Activated T-cell treated with anti-CD3 and anti-CD28 coated beads, Interleukin-2, amount 50 U/mL, for 72 hours (primary cell): ENCODE results near the gene APCDD1. TPM values are rescaled to one million over a fixed set of nuclear protein-coding genes. Genes with fewer than 3 reads are reported as not detected.
A peak's percentile ranks its signal among the peaks of the same experiment; 100 is the strongest.

Experiments
- ATAC-seq, 2 donors: fragments of 150-1000 bp; cut with Tn5 transposase; replicated peaks in 1 of 2; 2 replicates each; pipeline ENCODE4 v1.10.0; 2021; ENCODE audit warnings: moderate library complexity in 2 of 2, mild to moderate bottlenecking in 1 of 2
- DNase-seq, 2 donors: peaks; one replicate each; pipeline ENCODE4 v3.0.0; 2021 to 2022; ENCODE audit warnings: mixed read lengths in 1 of 2
- H3K27ac Mint-ChIP-seq: one replicate; pipeline ENCODE4 v1.8.0; 2022; ENCODE audit warnings: mild to moderate bottlenecking, moderate library complexity, mixed read lengths
- H3K27me3 Mint-ChIP-seq: one replicate; pipeline ENCODE4 v1.8.0; 2022; ENCODE audit warnings: low read depth, mixed read lengths
- H3K36me3 Mint-ChIP-seq, 2 donors: one replicate each; pipeline ENCODE4 v1.8.0; 2022; ENCODE audit warnings: mixed read lengths in 2 of 2, mild to moderate bottlenecking in 1 of 2; ENCODE audit not compliant: insufficient read depth in 2 of 2
- H3K4me1 Mint-ChIP-seq: one replicate; pipeline ENCODE4 v1.8.0; 2022; ENCODE audit warnings: low read depth, mixed read lengths
- H3K4me3 Mint-ChIP-seq, 2 donors: one replicate each; pipeline ENCODE4 v1.8.0; 2022; ENCODE audit warnings: mild to moderate bottlenecking in 2 of 2, mixed read lengths in 2 of 2, moderate library complexity in 2 of 2
- H3K9me3 Mint-ChIP-seq, 2 donors: one replicate each; pipeline ENCODE4 v1.8.0; 2022; ENCODE audit warnings: mixed read lengths in 2 of 2
- total RNA-seq, 2 donors: library from RNA; stranded (reverse); gene quantifications; one replicate each; pipeline ENCODE4 v1.2.3, GENCODE V29; 2022

APCDD1 gene
- total RNA-seq, result not detected

DNA sequence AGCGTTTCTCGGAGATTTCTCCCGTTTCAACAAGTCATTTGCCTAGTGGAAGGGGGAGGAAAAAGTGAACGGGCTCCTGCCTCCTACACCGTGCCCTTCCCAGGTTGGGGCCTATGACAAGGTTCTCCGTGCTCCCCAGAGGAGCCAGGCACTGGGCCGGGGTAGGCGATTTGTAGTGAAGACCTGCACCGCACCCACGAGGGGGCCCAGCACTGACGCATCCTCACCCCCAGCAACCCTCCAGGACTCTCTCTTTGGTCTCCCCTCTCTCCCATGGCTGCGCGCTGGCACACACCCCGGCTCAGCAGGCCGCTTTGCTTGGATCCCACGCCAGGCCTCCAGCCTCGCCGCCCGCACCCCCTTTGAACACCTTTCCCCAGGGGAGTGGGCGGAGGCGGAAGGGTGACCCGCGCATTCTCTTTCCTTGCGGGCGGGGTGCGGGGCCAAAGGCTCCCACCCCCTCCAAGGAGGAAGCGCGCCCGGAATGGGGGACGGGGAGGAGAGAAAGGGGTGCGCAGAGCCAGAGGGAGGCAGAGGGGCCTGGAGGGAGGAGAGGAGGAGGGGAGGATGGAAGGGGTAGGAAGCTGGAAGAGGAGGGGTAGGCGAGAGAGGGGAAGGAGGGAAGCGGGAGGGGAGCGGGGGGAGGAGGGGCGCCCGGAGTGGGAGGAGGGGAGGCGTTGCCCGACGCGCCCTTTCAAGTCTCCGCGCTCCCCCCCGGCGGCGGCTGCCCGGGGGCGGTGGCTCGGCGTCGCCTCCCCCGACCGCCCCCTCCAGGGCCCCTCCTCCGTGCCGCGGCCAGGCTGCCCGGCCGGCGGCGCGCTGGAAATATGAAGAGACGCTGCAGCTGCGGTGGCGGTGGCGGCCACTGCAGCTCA is at the start of gene APCDD1:
Gene APCDD1, plus strand, starts transcription at position 830 of the 875 bp plus-strand sequence. CDS start 347 bp downstream, outside the sequence.
- H3K4me1 Mint-ChIP-seq, result peaks cover 6% of the 10 kb centered on the region
- ATAC-seq (peak in 1 of 2 donors; percentile 24), DNase-seq (no peak)
- H3K4me3 Mint-ChIP-seq, result peak within 1 kb of the TSS; percentile 58 to 72
- no peaks in the 10 kb centered on the region for H3K36me3 Mint-ChIP-seq
- H3K27ac Mint-ChIP-seq, result no peak within 1 kb of the TSS
- no peaks in the 10 kb centered on the region for H3K9me3 Mint-ChIP-seq
- H3K27me3 Mint-ChIP-seq, result peaks cover 55% of the 10 kb centered on the region

DNA sequence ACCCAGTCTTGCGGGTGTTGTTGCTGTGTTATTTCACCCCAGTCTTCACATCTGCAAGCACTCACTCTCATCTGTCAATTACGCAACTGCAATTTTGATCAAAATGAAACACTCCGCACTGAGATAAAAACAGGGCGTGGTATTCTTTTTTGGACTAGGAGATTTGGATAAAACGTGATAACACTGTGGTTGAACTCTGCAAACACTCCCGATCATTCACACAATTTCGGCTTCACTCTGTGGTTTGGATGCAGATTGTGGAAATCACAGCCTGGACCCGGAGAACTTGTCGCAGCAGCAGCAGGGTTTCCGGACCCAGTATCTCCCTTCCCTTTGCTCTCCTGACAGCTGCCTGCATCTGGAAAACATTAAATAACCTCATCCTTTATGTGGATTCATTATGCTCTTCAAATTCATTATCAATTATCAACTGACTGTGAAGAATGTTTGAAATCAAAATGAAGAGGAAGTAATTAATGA is 49.4 kb upstream of the APCDD1 start:
- ATAC-seq, result no peak
- Mint-ChIP-seq H3K27me3 (peaks cover 24% of the 10 kb centered on the region), H3K36me3 (no peaks in the 10 kb centered on the region)

GRCh38 chr18:10405816-10406663 is 48.4 kb upstream of the APCDD1 start:
- Mint-ChIP-seq H3K36me3 (no peaks in the 10 kb centered on the region), H3K4me3 (no peak overlapping the region), H3K27ac (no peak overlapping the region), H3K9me3 (no peaks in the 10 kb centered on the region), H3K4me1 (no peaks in the 10 kb centered on the region), H3K27me3 (peaks cover 15% of the 10 kb centered on the region)
- DNase-seq (no peak), ATAC-seq (no peak)

More for the DNA sequence above, 49.4 kb upstream of the APCDD1 start:
- Mint-ChIP-seq H3K4me3 (no peak overlapping the region), H3K4me1 (no peaks in the 10 kb centered on the region), H3K9me3 (no peaks in the 10 kb centered on the region), H3K27ac (no peak overlapping the region)
- no peak for DNase-seq

DNA sequence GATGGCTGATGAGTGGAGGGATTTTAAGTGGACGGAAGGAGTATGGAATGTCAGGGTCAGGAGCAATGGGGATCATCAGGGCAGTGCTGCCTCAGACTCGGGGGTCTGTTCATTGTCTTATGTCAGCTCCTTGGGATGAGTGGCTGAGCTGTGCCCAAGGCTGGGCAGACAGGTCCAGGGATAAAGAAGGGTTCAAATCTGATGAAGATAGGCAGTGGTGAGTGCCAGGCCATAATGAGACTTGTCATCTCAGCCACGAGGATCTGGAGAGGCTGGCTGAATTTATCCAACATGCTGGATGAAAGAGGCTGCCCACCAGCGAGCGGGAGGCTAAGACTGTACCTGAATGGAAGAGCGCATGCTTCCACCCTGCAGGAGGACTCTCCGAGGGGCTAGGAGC is 46.3 kb upstream of the APCDD1 start:
- DNase-seq (no peak), ATAC-seq (no peak)
- Mint-ChIP-seq H3K27me3 (peaks cover 6% of the 10 kb centered on the region), H3K27ac (no peak overlapping the region), H3K9me3 (no peaks in the 10 kb centered on the region), H3K36me3 (no peaks in the 10 kb centered on the region), H3K4me1 (no peaks in the 10 kb centered on the region), H3K4me3 (no peak overlapping the region)

DNA sequence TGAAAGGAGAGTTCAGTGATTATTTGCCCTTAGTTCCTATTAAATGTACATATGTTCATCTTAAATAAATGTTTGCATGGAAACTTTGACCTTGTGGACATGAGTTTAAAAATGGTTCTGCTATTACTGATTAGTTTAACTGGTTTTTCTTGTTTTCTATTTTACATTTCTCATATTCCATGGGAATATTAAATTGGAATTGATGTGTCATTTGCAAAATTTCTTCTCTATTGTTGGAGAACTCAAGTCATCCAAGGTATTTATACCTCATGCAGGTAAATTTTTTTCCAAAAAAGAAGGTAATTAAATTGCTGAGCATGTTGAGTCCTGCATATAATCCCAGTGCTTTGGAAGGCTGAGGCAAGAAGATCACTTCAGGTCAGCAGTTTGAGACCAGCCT is 45.4 kb upstream of the APCDD1 start:
- H3K27me3 Mint-ChIP-seq, result peaks cover 6% of the 10 kb centered on the region
- H3K9me3 Mint-ChIP-seq, result no peaks in the 10 kb centered on the region
- no peaks in the 10 kb centered on the region for H3K36me3 Mint-ChIP-seq
- H3K27ac Mint-ChIP-seq, result no peak overlapping the region
- H3K4me3 Mint-ChIP-seq, result no peak overlapping the region
- H3K4me1 Mint-ChIP-seq, result no peaks in the 10 kb centered on the region
- DNase-seq (no peak), ATAC-seq (no peak)

DNA sequence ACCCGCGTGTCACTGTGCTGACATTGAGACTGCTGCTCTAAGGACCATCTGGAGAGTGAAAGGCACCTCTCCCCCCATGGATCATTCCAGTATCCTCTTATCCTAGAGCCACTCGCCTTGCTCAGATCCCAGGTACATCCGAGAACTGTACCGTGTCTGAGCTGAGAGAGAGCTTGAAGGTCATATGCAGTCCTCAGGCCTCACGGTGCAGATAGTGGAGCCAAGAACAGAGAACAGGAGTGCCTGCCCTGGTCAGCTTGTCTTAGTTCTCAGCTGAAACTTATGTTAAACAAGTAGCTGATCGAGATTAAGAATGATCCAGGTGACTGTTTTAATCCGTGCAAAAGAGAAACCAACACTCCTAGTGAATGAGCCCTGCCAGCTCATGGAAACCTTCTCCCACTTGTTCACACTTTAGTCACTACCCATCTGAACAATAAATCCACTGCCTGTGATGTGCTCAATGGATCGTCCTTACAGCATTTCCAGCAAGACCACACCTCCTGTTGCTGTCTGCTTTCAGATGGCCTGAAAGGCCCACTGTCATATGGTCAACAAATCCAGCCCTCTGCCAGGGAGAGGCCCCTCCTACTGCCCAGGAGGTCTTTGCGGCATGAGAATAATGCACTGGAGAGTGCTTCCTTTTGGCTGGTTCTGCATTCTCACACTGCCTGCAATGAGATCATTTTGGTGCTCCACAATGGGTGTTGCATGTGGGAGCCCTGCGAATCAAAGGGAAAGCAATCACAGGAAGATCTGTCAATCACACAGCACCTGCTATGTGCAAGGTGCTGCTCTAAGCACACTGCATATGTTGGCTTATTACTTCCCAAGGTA is 43.7 kb upstream of the APCDD1 start:
- DNase-seq, result no peak
- ATAC-seq, result no peak
- no peaks in the 10 kb centered on the region for H3K4me1 Mint-ChIP-seq
- H3K9me3 Mint-ChIP-seq, result no peaks in the 10 kb centered on the region
- H3K36me3 Mint-ChIP-seq, result no peaks in the 10 kb centered on the region
- H3K27ac Mint-ChIP-seq, result no peak overlapping the region
- H3K4me3 Mint-ChIP-seq, result no peak overlapping the region
- H3K27me3 Mint-ChIP-seq, result no peaks in the 10 kb centered on the region

- Mint-ChIP-seq H3K4me1 (no peaks in the 10 kb centered on the region), H3K36me3 (no peaks in the 10 kb centered on the region), H3K27ac (no peak overlapping the region), H3K9me3 (no peaks in the 10 kb centered on the region), H3K27me3 (no peaks in the 10 kb centered on the region), H3K4me3 (no peak overlapping the region)
- DNase-seq, result no peak
- ATAC-seq, result no peak
Measured at GRCh38 chr18:10412933-10413332, 41.5 kb upstream of the APCDD1 start.

DNA sequence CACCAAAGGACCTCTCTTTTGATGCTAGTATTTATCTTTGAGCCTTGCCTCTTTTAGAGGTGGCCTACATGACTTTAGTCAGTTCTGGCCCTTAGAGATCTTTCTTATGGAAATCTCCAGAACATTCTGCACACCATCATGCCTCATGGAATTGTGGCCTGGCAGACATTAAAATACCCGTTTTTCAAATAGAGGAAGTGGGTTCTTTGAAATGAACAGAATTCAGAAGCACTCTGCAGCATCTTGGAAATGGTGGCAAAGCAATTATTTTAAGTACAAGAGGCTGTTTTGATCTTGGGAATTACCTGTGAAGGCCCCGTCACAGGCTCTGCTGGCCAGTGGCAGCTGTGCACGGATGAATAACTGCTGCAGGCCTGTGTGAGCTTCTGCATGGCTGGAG is 40.7 kb upstream of the APCDD1 start:
- Mint-ChIP-seq H3K27me3 (no peaks in the 10 kb centered on the region), H3K4me1 (no peaks in the 10 kb centered on the region), H3K27ac (no peak overlapping the region), H3K4me3 (no peak overlapping the region), H3K36me3 (no peaks in the 10 kb centered on the region), H3K9me3 (no peaks in the 10 kb centered on the region)
- DNase-seq (no peak), ATAC-seq (no peak)

DNA sequence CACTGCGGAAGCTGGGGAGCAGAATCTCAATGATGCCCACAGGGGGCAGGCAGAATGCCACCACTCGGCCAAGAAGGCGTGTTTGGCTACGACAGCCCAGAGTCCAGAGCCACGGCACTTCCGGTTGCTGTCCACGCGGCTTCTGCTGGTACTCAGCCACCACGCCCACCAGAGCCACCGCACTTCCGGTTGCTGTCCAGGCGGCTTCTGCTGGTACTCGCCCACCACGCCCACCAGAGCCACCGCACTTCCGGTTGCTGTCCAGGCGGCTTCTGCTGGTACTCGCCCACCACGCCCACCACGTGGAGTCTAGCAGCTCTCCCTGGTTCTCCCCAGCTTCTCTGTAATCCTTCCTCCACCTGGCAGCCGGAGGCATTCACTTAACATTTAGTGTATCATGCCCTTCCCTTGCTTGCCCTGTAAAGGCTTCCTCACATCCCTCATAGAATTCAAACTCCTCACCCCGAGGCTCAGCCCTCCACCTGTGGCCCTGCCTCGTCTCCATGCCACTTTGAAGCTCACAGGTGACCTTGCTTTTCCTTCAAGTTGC is 40.1 kb upstream of the APCDD1 start:
- DNase-seq (no peak), ATAC-seq (no peak)
- Mint-ChIP-seq H3K9me3 (no peaks in the 10 kb centered on the region), H3K4me1 (no peaks in the 10 kb centered on the region), H3K4me3 (no peak overlapping the region), H3K27ac (no peak overlapping the region), H3K27me3 (no peaks in the 10 kb centered on the region), H3K36me3 (no peaks in the 10 kb centered on the region)

DNA sequence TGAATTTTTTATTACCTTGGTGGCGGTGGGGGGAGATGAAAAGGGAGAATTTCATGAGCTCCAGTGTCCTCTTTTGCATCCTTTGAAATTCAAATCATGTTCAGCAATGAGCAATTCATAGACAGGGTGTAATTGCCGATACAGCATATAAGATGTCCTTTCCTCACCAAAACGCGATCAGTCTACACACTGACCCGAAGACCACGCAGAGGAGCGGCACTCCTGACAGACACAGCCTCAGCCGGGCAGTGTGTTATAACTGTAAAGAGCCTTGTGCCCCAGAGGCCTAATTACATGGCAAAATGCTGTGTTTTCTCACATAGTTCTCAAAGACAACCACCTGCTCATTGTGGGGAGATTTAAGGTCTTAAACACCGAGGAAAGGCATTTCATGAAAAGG is 38.4 kb upstream of the APCDD1 start:
- ATAC-seq (no peak), DNase-seq (no peak)
- no peak overlapping the region for H3K4me3 Mint-ChIP-seq
- peaks cover 1 to 3% of the 10 kb centered on the region in 2 donors for H3K9me3 Mint-ChIP-seq
- H3K27ac Mint-ChIP-seq, result no peak overlapping the region
- no peaks in the 10 kb centered on the region for H3K36me3 Mint-ChIP-seq
- no peaks in the 10 kb centered on the region for H3K27me3 Mint-ChIP-seq
- H3K4me1 Mint-ChIP-seq, result no peaks in the 10 kb centered on the region

- ATAC-seq, result no peak
- Mint-ChIP-seq H3K4me3 (no peak overlapping the region), H3K9me3 (peaks cover 1 to 3% of the 10 kb centered on the region in 2 donors)
Measured at GRCh38 chr18:10417191-10417590, 37.2 kb upstream of the APCDD1 start.

DNA sequence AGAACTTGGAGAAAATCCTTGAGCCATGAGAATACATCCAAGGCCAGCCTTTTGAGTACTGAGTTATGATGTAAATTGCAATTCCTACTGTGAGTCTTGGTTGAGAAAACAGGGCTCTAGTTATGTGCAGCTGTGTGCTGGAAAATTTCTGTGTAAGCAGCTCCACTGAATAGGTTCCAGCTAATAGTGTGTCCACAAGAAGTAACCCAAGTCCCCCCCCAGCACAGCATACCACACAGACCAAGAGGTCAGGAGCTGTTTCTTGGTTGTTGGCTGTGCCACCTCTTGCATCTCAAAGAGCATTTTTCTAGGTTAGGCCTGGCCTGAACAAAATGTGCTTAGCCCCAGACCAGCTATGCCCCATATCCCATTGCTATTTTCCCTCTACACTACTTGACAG is 36.8 kb upstream of the APCDD1 start:
- Mint-ChIP-seq H3K4me1 (no peaks in the 10 kb centered on the region), H3K4me3 (no peak overlapping the region), H3K36me3 (no peaks in the 10 kb centered on the region), H3K9me3 (peaks cover 1 to 3% of the 10 kb centered on the region in 2 donors), H3K27me3 (no peaks in the 10 kb centered on the region), H3K27ac (no peak overlapping the region)
- ATAC-seq (no peak), DNase-seq (no peak)

More at GRCh38 chr18:10417191-10417590, 37.2 kb upstream of the APCDD1 start:
- DNase-seq, result no peak
- Mint-ChIP-seq H3K36me3 (no peaks in the 10 kb centered on the region), H3K27ac (no peak overlapping the region), H3K27me3 (no peaks in the 10 kb centered on the region), H3K4me1 (no peaks in the 10 kb centered on the region)
